RPMI7951 (cell line): ENCODE measurements around the gene CRISPLD2. TPM values are rescaled to one million over a fixed set of nuclear protein-coding genes. Genes with fewer than 3 reads are reported as not detected.

Experiments
- DNase-seq: peaks from one replicate; pipeline ENCODE4 v3.0.0-alpha.2; 2012; ENCODE audit warnings: low read depth
- total RNA-seq: library from RNA; depleted of rRNA; stranded (reverse); fragments of >200 nt; shearing (Covaris generic); gene quantifications from 2 replicates; pipeline ENCODE4 v1.2.3, GENCODE V29; 2014; rRNA removed

Gene CRISPLD2
- 7.9 and 8.8 TPM in 2 replicates for total RNA-seq

- DNase-seq = peak; percentile 88
These were observed at the start of gene CRISPLD2 for GRCh38 chr16:84819644-84820304. CRISPLD2 (plus strand) TSS chr16:84819985; CDS start chr16:84838496, 18,511 bp downstream.

- no peak for DNase-seq
These were observed 46.5 kb upstream of the CRISPLD2 start for GRCh38 chr16:84773312-84773711.

- DNase-seq = peak; percentile 57
These were observed 45.0 kb upstream of the CRISPLD2 start for GRCh38 chr16:84774810-84775209.

GRCh38 chr16:84775262-84775810, 44.4 kb upstream of the CRISPLD2 start:
- DNase-seq = no peak

- DNase-seq = no peak
These were observed 42.4 kb upstream of the CRISPLD2 start for GRCh38 chr16:84777435-84777834.

GRCh38 chr16:84778720-84779119, 41.1 kb upstream of the CRISPLD2 start:
- no peak for DNase-seq

- DNase-seq = no peak
These were observed 39.7 kb upstream of the CRISPLD2 start for GRCh38 chr16:84780063-84780462.

- no peak for DNase-seq
These were observed 39.0 kb upstream of the CRISPLD2 start for GRCh38 chr16:84780544-84781376.

- no peak for DNase-seq
These were observed 36.9 kb upstream of the CRISPLD2 start for GRCh38 chr16:84782846-84783245.

- no peak for DNase-seq
These were observed 33.8 kb upstream of the CRISPLD2 start for GRCh38 chr16:84785843-84786581.

- no peak for DNase-seq
These were observed 33.1 kb upstream of the CRISPLD2 start for GRCh38 chr16:84786605-84787262.

- no peak for DNase-seq
These were observed 32.5 kb upstream of the CRISPLD2 start for GRCh38 chr16:84787263-84787622.

- no peak for DNase-seq
These were observed 30.8 kb upstream of the CRISPLD2 start for GRCh38 chr16:84788920-84789391.

- no peak for DNase-seq
These were observed 30.4 kb upstream of the CRISPLD2 start for GRCh38 chr16:84789431-84789830.

GRCh38 chr16:84790301-84790700, 29.5 kb upstream of the CRISPLD2 start:
- no peak for DNase-seq

- DNase-seq = no peak
These were observed 28.7 kb upstream of the CRISPLD2 start for GRCh38 chr16:84791088-84791487.

GRCh38 chr16:84791501-84791900, 28.3 kb upstream of the CRISPLD2 start:
- no peak for DNase-seq

GRCh38 chr16:84794186-84794585, 25.6 kb upstream of the CRISPLD2 start:
- DNase-seq = no peak

GRCh38 chr16:84794626-84795025, 25.2 kb upstream of the CRISPLD2 start:
- no peak for DNase-seq

- DNase-seq = peak; percentile 26
These were observed 24.3 kb upstream of the CRISPLD2 start for GRCh38 chr16:84795329-84796053.
